SK-N-SH (cell line): ENCODE data around the gene GLI2. TPM values are rescaled to one million over a fixed set of nuclear protein-coding genes. Genes with fewer than 3 reads are reported as not detected.

ENCODE experiments used
- CTCF ChIA-PET: fragments of 300-600, 350-600 bp; formaldehyde crosslinking; extraction: SDS; loops from one replicate; lab custom pipeline; 2021; lab: Yijun Ruan, JAX
- POLR2A ChIA-PET: fragments of 350-600 bp; sonication (Branson Sonifier 250); formaldehyde crosslinking; extraction: SDS; loops from one replicate; lab custom pipeline; 2020; ENCODE audit warnings: antibody characterized with exemption, inconsistent platforms; lab: Yijun Ruan, JAX
- DNase-seq: peaks from one replicate; pipeline ENCODE4 v3.0.0; 2012
- H2AFZ ChIP-seq: fragments of 200-600 bp; sonication (generic); 2 replicates; pipeline ENCODE4 v1.8.1; 2016; ENCODE audit warnings: antibody characterized with exemption, mild to moderate bottlenecking, low read depth
- H3F3A ChIP-seq: fragments of 200-600 bp; sonication (generic); replicated peaks from 2 replicates; pipeline ENCODE3; 2016; ENCODE audit warnings: antibody characterized with exemption, mild to moderate bottlenecking; ENCODE audit not compliant: insufficient read depth
- H3K27ac ChIP-seq, 2 experiments: fragments of 200-500 bp in 1 of 2; fragments of 200-600 bp in 1 of 2; sonication (Bioruptor generic) in 1 of 2; sonication (generic), shearing (Covaris generic) in 1 of 2; 2 replicates each; pipeline versions ENCODE4 v1.5.1 to v1.6.1; 2014 to 2016; ENCODE audit warnings: low read depth in 2 of 2, inconsistent platforms in 1 of 2, low read length in 1 of 2, mild to moderate bottlenecking in 1 of 2, mixed read lengths in 1 of 2
- H3K27me3 ChIP-seq: fragments of 200-600 bp; sonication (generic), shearing (Covaris generic); 2 replicates; pipeline ENCODE4 v1.6.1; 2016; ENCODE audit warnings: mixed run types; ENCODE audit not compliant: insufficient read depth
- H3K36me3 ChIP-seq, 2 experiments: fragments of 200-500 bp in 1 of 2; fragments of 200-600 bp in 1 of 2; sonication (Bioruptor generic) in 1 of 2; sonication (generic) in 1 of 2; replicated peaks in 1 of 2; 2 replicates each; pipeline versions ENCODE3 to v1.5.1; 2014 to 2016; ENCODE audit warnings: low read length in 1 of 2, mild to moderate bottlenecking in 1 of 2; ENCODE audit not compliant: insufficient read depth in 2 of 2, control insufficient read depth in 1 of 2
- H3K4me1 ChIP-seq, 2 experiments: fragments of 200-500 bp in 1 of 2; fragments of 200-600 bp in 1 of 2; sonication (Bioruptor generic) in 1 of 2; sonication (generic), shearing (Covaris generic) in 1 of 2; 2 replicates each; pipeline versions ENCODE4 v1.5.1 to v1.6.1; 2014 to 2016; ENCODE audit warnings: low read depth in 1 of 2, low read length in 1 of 2, mixed run types in 1 of 2; ENCODE audit not compliant: insufficient read depth in 2 of 2, control insufficient read depth in 1 of 2
- H3K4me2 ChIP-seq: fragments of 200-600 bp; sonication (generic), shearing (Covaris generic); 2 replicates; pipeline ENCODE4 v1.6.1; 2017; ENCODE audit warnings: mixed run types
- H3K4me3 ChIP-seq, 2 experiments: fragments of 200-500 bp in 1 of 2; fragments of 200-600 bp in 1 of 2; sonication (Bioruptor generic) in 1 of 2; sonication (generic), shearing (Covaris generic) in 1 of 2; 2 replicates each; pipeline versions ENCODE4 v1.5.1 to v1.8.1; 2014 to 2016; ENCODE audit warnings: low read depth in 2 of 2, inconsistent platforms in 1 of 2, low read length in 1 of 2, mild to moderate bottlenecking in 1 of 2, mixed read lengths in 1 of 2, moderate library complexity in 1 of 2
- H3K79me2 ChIP-seq: fragments of 200-600 bp; sonication (generic); 2 replicates; pipeline ENCODE4 v1.8.1; 2017; ENCODE audit warnings: mild to moderate bottlenecking; ENCODE audit not compliant: insufficient read depth
- H3K9ac ChIP-seq: fragments of 200-600 bp; sonication (generic); 2 replicates; pipeline ENCODE4 v1.6.1; 2017; ENCODE audit warnings: mixed run types
- H3K9me2 ChIP-seq: fragments of 200-600 bp; sonication (generic); 2 replicates; pipeline ENCODE4 v1.6.1; 2017; ENCODE audit warnings: mixed run types
- H3K9me3 ChIP-seq: fragments of 200-600 bp; sonication (generic); 2 replicates; pipeline ENCODE4 v1.6.1; 2017; ENCODE audit warnings: mixed run types, mild to moderate bottlenecking, moderate library complexity
- H4K20me1 ChIP-seq: fragments of 200-600 bp; sonication (generic); 2 replicates; pipeline ENCODE4 v1.6.1; 2017; ENCODE audit warnings: mild to moderate bottlenecking, mixed run types; ENCODE audit not compliant: insufficient read depth
- CHD2 ChIP-seq: fragments of 150-350 bp; IDR thresholded peaks from 2 replicates; pipeline ENCODE4 v1.6.1; 2018; ENCODE audit warnings: low read length; ENCODE audit not compliant: partially characterized antibody
- CTCF ChIP-seq: fragments of 200-600 bp; sonication (generic); IDR thresholded peaks from 2 replicates; pipeline ENCODE4 v1.6.1; 2017; ENCODE audit warnings: antibody characterized with exemption, mild to moderate bottlenecking, moderate library complexity
- EP300 ChIP-seq, 2 experiments: IDR thresholded peaks; 2 replicates each; pipeline versions ENCODE4 v1.4.0 to v1.6.1; 2012; ENCODE audit warnings: borderline replicate concordance in 1 of 2, low read depth in 1 of 2, low read length in 1 of 2
- JUND ChIP-seq: IDR thresholded peaks from 2 replicates; pipeline ENCODE4 v1.4.0; 2012
- MAX ChIP-seq: IDR thresholded peaks from 2 replicates; pipeline ENCODE4 v1.4.0; 2012; ENCODE audit warnings: low read depth
- MEF2A ChIP-seq: IDR thresholded peaks from 2 replicates; pipeline ENCODE4 v1.4.0; 2012; ENCODE audit warnings: low read depth, borderline replicate concordance
- MXI1 ChIP-seq: IDR thresholded peaks from 2 replicates; pipeline ENCODE4 v1.6.1; 2012; ENCODE audit warnings: mild to moderate bottlenecking, low read depth, low read length, improper control_type of control experiment
- NFIC ChIP-seq: IDR thresholded peaks from 2 replicates; pipeline ENCODE4 v1.4.0; 2012; ENCODE audit warnings: borderline replicate concordance
- NRF1 ChIP-seq: IDR thresholded peaks from 2 replicates; pipeline ENCODE4 v1.6.1; 2012; ENCODE audit warnings: low read depth, mild to moderate bottlenecking, low read length
- RAD21 ChIP-seq: IDR thresholded peaks from 2 replicates; pipeline ENCODE4 v1.6.1; 2012; ENCODE audit warnings: mild to moderate bottlenecking, low read length
- RCOR1 ChIP-seq: fragments of 150-350 bp; IDR thresholded peaks from 2 replicates; pipeline ENCODE4 v1.6.1; 2017; ENCODE audit warnings: antibody characterized with exemption, low read length
- REST ChIP-seq: IDR thresholded peaks from 2 replicates; pipeline ENCODE4 v1.6.1; 2012; ENCODE audit warnings: mild to moderate bottlenecking, low read depth, low read length, moderate library complexity
- SMC3 ChIP-seq: IDR thresholded peaks from 2 replicates; pipeline ENCODE4 v1.6.1; 2012; ENCODE audit warnings: low read depth, low read length, improper control_type of control experiment
- TCF12 ChIP-seq: IDR thresholded peaks from 2 replicates; pipeline ENCODE4 v1.4.0; 2012
- USF1 ChIP-seq: IDR thresholded peaks from 2 replicates; pipeline ENCODE4 v1.4.0; 2012; ENCODE audit warnings: low read depth, borderline replicate concordance
- YY1 ChIP-seq: IDR thresholded peaks from 2 replicates; pipeline ENCODE4 v1.4.0; 2012; ENCODE audit warnings: low read depth, mild to moderate bottlenecking
- ZBTB33 ChIP-seq: IDR thresholded peaks from 2 replicates; pipeline ENCODE4 v1.4.0; 2012; ENCODE audit warnings: low read depth, borderline replicate concordance
- WGBS: methylation state at CpG from one replicate; pipeline ENCODE4 v1.1.6; 2017; ENCODE audit warnings: low lambda C conversion rate; 5-methylcytosine and 5-hydroxymethylcytosine counted together
- polyA plus RNA-seq, 3 experiments: library from polyadenylated mRNA; depleted of rRNA; stranded (reverse); fragments of >200 nt; gene quantifications; 2 replicates each; pipeline ENCODE4 v1.2.3, GENCODE V29; 2012
- TF ChIP-seq, protein P1 (sequence below): IDR thresholded peaks from 2 replicates; pipeline ENCODE4; 2012
- TF ChIP-seq, protein P2 (sequence below): fragments of 150-350 bp; IDR thresholded peaks from 2 replicates; pipeline ENCODE4 v1.6.1; 2016; ENCODE audit warnings: mild to moderate bottlenecking, low read depth, low read length

Gene GLI2
- polyA plus RNA-seq, 1 of the 3 experiments (the other 2 are of a cell fraction) = 3.4 TPM

GRCh38 chr2:120776649-120777048, 41.0 kb downstream of the GLI2 start:
- no peak overlapping the region for H3K4me2 ChIP-seq
- no peak overlapping the region for H3K4me3 ChIP-seq
- no peak overlapping the region for H3K27ac ChIP-seq
- no peaks in the 10 kb centered on the region for H3K9me3 ChIP-seq
- H3K9me2 ChIP-seq = no peaks in the 10 kb centered on the region
- 91% methylated on average over 8 of the region's 9 CpGs for WGBS
- TF ChIP-seq CTCF (no peak), YY1 (no peak), RAD21 (no peak), NRF1 (no peak), MEF2A (no peak), SMC3 (no peak), CHD2 (no peak), ZBTB33 (no peak), JUND (no peak), REST (no peak), RCOR1 (no peak), TCF12 (no peak), NFIC (no peak), EP300 (IDR thresholded peaks at IDR 0.05; ENCODE audit: borderline replicate concordance in 1 of 2, low read depth in 1 of 2, low read length in 1 of 2) (no peak), MXI1 (no peak), MAX (no peak), USF1 (no peak)
- TF ChIP-seq, protein P1, sequence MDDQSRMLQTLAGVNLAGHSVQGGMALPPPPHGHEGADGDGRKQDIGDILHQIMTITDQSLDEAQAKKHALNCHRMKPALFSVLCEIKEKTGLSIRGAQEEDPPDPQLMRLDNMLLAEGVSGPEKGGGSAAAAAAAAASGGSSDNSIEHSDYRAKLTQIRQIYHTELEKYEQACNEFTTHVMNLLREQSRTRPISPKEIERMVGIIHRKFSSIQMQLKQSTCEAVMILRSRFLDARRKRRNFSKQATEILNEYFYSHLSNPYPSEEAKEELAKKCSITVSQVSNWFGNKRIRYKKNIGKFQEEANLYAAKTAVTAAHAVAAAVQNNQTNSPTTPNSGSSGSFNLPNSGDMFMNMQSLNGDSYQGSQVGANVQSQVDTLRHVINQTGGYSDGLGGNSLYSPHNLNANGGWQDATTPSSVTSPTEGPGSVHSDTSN = no peak
- TF ChIP-seq, protein P2, sequence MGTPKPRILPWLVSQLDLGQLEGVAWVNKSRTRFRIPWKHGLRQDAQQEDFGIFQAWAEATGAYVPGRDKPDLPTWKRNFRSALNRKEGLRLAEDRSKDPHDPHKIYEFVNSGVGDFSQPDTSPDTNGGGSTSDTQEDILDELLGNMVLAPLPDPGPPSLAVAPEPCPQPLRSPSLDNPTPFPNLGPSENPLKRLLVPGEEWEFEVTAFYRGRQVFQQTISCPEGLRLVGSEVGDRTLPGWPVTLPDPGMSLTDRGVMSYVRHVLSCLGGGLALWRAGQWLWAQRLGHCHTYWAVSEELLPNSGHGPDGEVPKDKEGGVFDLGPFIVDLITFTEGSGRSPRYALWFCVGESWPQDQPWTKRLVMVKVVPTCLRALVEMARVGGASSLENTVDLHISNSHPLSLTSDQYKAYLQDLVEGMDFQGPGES = no peak
- no peak overlapping the region for H2AFZ ChIP-seq
- H3K36me3 ChIP-seq = no peaks in the 10 kb centered on the region
- DNase-seq = no peak
- ChIA-PET POLR2A (no interaction called here), CTCF (interaction anchor here (1.6 to 3.5 kb wide), 2 partner anchors 81 to 294 kb away, joined by 5 to 12 read pairs; no protein-coding TSS in a partner anchor)
- H3K27me3 ChIP-seq = no peaks in the 10 kb centered on the region
- H4K20me1 ChIP-seq = peaks cover 40% of the 10 kb centered on the region
- no peak overlapping the region for H3K9ac ChIP-seq
- peaks cover 4% of the 10 kb centered on the region for H3F3A ChIP-seq
- H3K79me2 ChIP-seq = peaks cover 82% of the 10 kb centered on the region
- peaks cover 29 to 45% of the 10 kb centered on the region in 2 experiments for H3K4me1 ChIP-seq
